ENCODE measurements around the gene SSC4D. TPM values are rescaled to one million over a fixed set of nuclear protein-coding genes. Genes with fewer than 3 reads are reported as not detected.

The SSC4D gene
- total and polyA plus RNA-seq, 8 donors = 0.79 to 10.3 (median 2.8) TPM

DNA sequence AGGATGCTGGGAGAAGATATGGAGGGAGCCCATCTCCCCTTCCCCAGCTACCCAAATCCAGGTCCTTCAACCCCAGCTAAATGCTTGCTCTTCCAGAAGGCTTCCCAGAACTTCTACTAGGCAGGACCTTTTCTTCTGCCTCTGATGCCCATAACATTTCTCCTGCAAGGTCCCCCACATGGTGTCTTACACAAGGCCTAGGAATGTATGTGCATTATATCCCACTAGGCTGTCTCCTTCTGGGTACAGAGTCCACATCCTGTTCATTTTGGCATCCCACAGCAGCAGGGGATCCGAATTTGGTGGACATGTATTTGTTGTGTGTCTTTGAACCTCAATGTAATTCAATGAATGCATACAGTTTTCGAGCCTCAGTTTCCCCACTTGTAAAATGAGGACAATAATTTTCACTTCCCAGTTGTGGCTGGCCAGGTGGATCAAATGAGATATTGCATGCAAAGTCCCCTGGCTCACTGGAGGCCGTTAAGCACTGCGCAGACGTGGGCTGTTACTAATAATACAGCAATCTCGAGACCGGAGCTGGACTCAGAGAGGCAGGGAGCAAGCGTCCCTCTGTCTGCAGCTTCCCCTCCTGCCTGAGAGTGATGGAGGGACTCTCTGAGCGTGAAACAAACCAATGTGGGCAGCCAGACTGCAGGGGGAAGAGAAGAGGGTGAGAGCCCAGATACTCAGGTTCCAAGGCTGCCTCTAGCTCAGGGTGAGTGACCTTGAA lies 32.1 kb downstream of the SSC4D start:
- WGBS, 2 donors = 60 to 64% methylated on average over 9 of the region's 9 CpGs
- TF ChIP-seq, protein P1, sequence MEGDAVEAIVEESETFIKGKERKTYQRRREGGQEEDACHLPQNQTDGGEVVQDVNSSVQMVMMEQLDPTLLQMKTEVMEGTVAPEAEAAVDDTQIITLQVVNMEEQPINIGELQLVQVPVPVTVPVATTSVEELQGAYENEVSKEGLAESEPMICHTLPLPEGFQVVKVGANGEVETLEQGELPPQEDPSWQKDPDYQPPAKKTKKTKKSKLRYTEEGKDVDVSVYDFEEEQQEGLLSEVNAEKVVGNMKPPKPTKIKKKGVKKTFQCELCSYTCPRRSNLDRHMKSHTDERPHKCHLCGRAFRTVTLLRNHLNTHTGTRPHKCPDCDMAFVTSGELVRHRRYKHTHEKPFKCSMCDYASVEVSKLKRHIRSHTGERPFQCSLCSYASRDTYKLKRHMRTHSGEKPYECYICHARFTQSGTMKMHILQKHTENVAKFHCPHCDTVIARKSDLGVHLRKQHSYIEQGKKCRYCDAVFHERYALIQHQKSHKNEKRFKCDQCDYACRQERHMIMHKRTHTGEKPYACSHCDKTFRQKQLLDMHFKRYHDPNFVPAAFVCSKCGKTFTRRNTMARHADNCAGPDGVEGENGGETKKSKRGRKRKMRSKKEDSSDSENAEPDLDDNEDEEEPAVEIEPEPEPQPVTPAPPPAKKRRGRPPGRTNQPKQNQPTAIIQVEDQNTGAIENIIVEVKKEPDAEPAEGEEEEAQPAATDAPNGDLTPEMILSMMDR (IDR thresholded peaks at IDR 0.05) = no peak
- no peak for FAIRE-seq
- H3K4me1 ChIP-seq = no peaks in the 10 kb centered on the region
- H3K27me3 ChIP-seq = no peaks in the 10 kb centered on the region
- ATAC-seq = no peak
- peak in 1 of 6 donors; percentile 17 for DNase-seq
- no peak overlapping the region for H3K4me3 ChIP-seq
- no peaks in the 10 kb centered on the region for H3K9me3 ChIP-seq
- H3K36me3 ChIP-seq = no peaks in the 10 kb centered on the region
- intact Hi-C loops (cut with DNase I) = no loop called here
- no peak overlapping the region for H3K27ac ChIP-seq

DNA sequence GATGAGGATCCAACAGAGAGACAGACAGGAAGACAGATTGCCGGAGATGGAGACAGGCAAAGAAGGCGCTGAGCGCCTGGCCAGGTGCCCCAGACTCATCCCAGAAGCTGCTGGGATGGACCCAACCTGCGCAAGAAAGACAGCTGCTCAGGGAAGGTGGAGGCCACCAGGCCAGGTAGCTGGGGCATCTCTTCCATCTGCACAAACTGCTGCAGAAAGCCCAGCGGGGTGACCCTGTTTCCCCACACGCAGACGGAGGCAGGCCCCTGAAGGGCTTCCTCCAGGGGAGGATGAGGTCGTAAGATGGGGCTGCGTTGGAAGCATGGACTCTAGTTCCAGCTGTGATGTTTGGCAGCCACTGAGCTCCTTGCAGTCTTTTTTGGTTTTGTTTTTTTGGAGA lies 34.2 kb downstream of the SSC4D start:
- DNase-seq (peak in 1 of 6 donors; percentile 27), ATAC-seq (no peak)

GRCh38 chr7:76372984-76373833 lies 36.3 kb downstream of the SSC4D start:
- DNase-seq (peak in 1 of 6 donors; percentile 30), ATAC-seq (peak in 3 of 4 donors; percentile 44 to 71 (median 60)), FAIRE-seq (no peak)
- Histone ChIP-seq H3K36me3 (no peaks in the 10 kb centered on the region), H3K9me3 (no peaks in the 10 kb centered on the region), H3K27me3 (no peaks in the 10 kb centered on the region), H3K4me1 (no peaks in the 10 kb centered on the region), H3K4me3 (no peak overlapping the region), H3K27ac (no peak overlapping the region)
- 75 to 79% methylated on average over 9 of the region's 9 CpGs for WGBS, 2 donors
- intact Hi-C loops (cut with DNase I) = no loop called here
- TF ChIP-seq, protein P1 (IDR thresholded peaks at IDR 0.05) = no peak

More for the DNA sequence above, 34.2 kb downstream of the SSC4D start:
- no peaks in the 10 kb centered on the region for H3K9me3 ChIP-seq
- TF ChIP-seq, protein P1 (IDR thresholded peaks at IDR 0.05) = no peak
- no peak overlapping the region for H3K27ac ChIP-seq
- H3K36me3 ChIP-seq = no peaks in the 10 kb centered on the region
- WGBS, 2 donors = 89 to 93% methylated on average over 9 of the region's 9 CpGs
- H3K27me3 ChIP-seq = no peaks in the 10 kb centered on the region
- H3K4me1 ChIP-seq = no peaks in the 10 kb centered on the region
- FAIRE-seq = no peak
- intact Hi-C loops (cut with DNase I) = no loop called here
- H3K4me3 ChIP-seq = no peak overlapping the region

DNA sequence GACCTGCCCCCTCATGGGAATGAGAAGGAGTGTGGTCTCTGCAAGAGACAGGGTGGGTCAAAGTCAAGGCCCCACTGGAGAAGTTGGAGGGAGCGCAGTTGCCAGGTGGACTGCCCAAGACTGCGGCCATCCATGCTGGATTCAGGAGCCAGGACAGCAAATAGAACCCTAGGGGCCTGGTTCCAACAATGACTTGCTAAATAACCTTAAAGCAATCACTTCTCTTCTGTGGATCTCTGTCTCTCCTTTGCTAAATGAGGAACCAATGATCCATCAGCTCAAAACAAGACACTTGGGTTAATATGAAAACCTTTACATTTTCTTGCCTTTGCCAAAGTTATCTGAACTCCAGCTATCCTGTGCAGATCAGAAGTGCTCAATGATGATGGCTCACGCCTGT lies 38.1 kb downstream of the SSC4D start:
- no peak overlapping the region for H3K4me3 ChIP-seq
- FAIRE-seq (no peak), DNase-seq (no peak), ATAC-seq (no peak)
- intact Hi-C loops (cut with DNase I) = no loop called here
- H3K36me3 ChIP-seq = no peaks in the 10 kb centered on the region
- WGBS, 2 donors = 93 to 98% methylated on average over 3 of the region's 3 CpGs
- H3K27me3 ChIP-seq = no peaks in the 10 kb centered on the region
- no peaks in the 10 kb centered on the region for H3K4me1 ChIP-seq
- H3K27ac ChIP-seq = no peak overlapping the region
- H3K9me3 ChIP-seq = no peaks in the 10 kb centered on the region
- TF ChIP-seq, protein P1 (IDR thresholded peaks at IDR 0.05) = no peak
